HG03558 (cell line): Measurements from ENCODE around the gene SYNJ2.

ENCODE experiments used
- ATAC-seq: cut with Tn5 transposase; IDR thresholded peaks from one replicate; pipeline ENCODE4 v1.9.1; 2021; ENCODE audit warnings: moderate number of reproducible peaks; ENCODE audit not compliant: unreplicated experiment; ENCODE audit errors: extremely low read depth

Gene SYNJ2

DNA sequence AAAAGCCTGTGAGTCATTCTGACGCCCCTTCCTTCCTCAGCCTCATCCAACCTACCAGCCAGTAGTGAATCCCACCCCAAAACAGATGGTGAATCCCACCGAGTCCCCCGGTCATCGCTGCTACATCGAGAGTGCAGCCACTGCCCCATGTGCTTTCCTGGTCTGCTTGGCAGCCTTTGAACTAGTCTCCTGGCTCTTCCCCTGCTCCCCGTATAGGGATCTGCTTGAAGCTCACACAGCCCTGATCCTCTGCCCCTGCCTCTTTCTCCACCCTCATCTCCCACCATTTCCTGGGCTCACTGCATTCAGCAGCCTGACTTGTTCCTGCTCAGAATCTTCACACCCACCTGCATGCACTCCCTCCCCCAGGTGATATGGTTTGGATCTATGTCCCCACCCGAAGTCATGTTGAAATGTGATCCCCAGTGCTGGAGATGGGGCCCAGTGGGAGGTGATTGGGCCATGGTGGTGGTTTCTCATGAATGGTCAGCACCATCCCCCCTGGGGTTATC is 14.6 kb downstream of the SYNJ2 start:
- ATAC-seq = no peak

DNA sequence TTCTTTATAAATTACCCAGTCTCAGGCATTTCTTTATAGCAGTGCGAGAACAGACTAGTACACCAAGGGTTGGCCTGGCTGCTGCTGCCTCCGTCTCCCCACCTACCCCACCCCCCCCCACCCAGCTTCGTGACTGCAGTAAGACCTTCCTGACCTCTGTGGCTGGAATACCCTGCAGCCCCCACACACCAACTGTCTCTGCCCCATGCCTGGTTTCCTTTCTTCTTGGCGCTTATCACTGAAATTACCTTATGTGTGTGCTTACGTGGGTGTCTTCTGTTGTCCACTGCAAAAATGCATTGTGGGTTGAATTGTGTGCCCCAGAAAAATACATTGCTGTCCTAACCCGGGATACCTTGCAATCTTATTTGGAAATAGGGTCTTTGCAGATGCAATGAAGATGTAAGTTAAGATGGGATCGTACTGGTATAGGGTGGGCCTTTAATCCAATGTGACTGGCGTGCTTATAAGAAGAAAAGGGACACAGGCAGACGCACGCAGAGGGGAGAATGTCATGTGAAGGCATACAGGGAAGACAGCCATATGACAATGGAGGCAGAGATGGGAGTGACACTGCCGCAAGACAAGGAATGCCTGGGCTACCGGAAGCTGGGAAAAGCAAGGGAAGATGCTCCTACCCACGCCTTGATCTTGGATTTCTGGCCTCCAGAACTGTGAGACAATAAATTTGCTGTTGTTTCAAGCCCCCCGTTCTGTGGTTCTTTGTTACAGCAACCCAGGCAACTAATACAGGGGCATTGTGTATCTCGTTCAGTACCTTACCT is 15.4 kb downstream of the SYNJ2 start:
- no peak for ATAC-seq

DNA sequence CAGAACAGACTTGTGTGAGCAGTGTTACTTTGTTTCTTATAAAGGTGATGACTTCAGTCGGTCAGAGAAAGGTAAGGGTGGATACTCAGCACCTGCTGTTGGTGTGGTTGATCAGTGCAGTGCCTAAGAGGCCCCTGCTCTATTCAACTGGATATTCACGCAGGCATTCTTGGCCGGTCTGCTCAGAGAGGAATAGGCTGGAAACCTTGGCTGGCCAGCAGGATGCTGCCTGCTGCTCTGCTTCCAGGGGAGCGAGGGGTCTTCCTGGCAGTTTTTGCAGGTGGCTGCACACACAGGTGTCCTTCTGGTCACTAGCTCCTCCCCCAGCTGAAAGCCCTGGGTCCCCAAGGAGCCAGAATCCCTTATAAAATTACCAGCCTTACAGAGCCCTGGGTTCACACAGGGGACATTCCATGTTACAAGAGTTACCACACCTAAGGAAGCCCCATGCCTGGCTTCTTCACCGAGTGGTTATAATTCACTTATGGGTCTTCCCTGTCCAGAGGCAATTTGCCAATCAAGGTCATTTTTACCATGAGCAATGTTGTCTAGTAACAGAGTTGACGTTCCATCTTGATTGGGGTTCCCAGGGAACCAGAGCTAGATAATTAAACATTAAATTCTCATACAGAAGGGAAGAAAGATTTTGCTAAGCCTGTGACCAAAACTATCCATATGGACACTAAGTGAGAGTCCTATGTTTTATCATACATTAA is 16.4 kb downstream of the SYNJ2 start:
- no peak for ATAC-seq

DNA sequence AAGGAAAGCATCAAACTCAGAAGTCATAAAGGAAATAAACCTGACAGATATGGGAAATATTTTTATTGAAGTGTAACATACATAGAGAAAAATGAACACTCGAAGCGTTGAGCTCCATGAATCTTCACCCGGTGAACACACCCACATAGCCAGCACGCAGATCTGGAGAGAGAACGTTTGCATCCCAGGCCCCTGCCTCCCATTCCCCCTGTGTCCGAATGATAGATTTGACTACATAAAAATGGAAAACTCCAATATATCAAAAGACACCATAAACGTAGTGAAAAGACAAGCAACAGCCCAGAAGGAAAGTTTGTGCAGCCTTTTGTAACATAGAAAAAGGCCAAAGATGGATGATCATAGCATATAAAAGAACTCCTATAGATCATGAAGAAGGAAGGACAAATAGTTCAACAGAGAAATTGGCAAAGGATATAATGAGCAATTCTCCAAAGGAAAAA is 17.1 kb downstream of the SYNJ2 start:
- no peak for ATAC-seq

DNA sequence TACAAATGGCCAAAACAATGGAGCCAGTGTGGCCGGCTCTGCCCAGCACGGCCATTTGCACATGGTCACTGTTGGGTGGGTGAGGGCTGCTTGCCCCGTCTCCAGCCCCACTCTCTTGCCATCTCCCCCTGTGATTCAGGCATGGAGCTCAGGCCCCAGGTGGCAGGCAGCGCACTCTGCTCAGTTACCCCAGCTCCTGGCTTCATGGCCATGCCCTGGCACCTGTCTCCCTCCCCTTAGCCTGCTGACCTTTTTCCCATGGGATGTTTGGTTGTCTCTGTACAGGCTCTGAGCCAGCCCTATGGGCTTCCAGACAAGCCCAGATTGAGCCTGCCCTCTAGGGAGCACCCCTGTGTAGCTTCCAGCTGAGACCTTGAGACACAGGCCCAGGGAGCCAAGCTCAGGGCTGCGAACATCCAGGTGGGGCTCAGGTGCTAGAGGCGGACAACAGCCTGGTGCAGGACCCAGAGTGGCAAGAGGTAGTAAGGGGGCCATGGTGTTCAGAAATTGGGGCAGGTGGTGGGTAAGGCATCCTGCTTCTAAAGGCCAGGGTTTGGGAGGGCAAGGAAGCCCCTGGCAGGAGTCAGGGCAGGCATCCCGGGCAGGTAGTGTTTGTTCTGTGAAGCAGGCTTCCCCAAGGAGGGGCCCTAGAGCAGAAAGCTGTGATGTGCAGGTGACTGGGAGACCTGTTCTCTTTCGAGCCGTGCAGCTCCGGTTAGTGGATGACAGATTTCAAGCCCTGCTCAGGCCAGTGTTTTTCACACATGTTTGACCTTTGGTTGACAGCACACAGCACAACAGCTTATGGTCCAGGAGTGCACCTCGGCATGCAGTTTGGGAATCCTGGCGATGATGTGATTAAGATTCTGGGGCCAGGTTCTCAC is 17.7 kb downstream of the SYNJ2 start:
- no peak for ATAC-seq

DNA sequence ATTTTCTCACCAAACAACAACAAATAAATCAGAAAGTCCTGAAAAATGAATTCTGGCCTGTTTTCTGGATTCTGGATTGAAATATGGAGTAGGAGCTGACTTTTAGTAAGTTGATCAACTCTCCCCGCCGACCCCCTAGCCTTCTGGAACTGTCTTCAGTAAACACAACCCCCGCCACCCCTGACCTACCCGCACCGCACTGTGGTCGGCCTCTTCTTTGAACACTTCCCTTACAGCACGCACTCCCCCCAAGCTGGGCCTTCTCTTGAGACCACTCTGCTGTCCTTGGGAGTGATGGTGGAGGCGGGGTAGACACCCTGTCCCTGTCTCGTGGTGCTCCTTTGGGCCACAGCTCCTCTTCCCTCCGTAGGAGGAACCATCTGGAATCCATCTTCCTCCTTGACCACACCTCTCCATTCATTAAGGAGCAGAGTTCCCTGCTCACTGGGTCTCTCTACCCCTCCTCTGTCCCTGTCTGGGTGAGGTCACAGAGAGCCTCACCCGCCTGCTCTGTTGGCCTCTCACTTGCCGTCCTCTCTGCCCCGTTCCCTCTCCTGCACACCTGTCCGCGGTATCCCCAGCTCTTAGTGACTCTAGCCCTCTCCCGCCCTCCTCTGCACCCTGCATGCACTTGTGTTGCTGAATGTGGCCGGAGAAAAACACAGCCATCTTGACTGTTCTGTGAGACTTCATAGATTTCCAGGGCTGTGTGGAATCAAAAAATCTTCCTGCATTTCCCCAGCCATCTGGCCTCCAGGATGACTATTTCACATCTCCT is 19.1 kb downstream of the SYNJ2 start:
- no peak for ATAC-seq

DNA sequence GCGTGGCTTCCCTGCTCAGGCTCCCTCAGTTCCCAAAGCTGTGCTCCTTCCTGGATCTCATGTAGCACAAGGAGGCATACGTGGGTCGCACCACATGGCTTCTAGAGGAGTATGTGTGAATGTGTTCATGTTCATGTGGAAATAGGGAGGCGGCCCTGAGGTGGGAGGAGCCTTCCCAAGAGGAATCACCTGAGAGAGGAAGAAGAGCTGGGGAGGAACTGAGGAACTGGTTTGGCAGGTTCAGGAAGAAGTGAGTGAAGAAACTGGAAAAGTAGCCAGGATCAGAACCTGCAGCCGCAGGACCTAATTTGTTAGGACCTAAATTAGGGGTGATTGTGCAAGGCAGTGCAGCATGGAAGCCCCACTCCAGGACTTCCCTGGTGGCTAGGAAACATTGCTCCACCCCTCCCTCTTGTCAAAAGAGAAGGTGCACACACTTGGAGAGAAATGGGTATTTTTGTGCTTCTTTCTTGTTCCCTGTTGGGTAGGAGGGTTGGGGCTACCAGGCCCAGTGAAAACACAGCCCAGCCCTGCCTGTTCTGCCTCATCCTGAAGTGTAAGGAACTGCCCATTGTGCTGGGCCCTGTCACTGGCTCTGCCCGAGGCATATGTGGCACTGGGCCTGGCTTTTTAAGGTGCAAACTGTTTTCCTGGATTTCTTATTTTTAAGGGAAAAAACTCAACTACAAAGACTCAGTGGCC is 20.7 kb downstream of the SYNJ2 start:
- ATAC-seq = no peak

DNA sequence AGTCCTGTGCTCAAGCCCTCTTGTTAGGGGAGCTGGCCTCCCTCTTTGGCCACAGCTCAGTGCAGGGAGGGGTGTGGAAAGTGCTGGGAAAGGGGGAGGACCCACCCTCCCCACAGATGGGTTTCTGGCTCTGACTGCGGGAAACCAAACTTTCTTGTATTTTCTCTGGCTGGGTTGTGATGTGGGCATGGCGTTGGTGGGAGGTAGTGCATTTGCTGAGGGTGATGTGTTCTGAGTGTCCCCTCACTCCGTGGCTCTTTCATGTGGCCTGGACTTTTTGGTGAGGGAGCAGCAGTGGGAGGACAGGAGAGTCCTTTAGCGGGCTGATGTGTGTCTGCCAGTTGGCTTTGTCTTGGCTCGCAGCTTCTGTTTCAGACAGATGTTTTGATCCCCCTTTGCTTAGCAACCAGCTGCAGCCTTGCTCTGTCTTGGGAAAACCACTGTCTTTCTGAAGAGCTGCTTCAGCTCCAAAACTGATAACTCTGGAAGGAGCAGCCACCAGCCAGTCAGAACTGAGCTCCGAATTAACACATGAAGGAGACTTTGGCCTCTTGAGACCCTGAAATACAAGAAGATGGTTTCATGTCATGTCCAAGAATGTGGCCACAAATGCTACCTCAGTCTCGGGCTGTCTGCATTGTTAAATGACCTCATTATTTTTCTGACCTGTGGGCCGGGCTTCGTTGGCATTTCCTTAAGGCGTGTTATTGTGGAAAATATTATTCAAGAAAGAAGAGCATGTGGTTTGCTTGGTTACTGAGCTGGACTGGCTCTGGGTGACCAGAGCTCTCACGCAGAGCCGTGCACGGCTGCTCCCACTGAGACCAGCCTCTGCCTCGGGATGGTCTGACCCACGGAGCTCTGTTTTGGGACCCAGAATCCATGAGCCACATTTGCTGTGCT is 21.5 kb downstream of the SYNJ2 start:
- no peak for ATAC-seq

DNA sequence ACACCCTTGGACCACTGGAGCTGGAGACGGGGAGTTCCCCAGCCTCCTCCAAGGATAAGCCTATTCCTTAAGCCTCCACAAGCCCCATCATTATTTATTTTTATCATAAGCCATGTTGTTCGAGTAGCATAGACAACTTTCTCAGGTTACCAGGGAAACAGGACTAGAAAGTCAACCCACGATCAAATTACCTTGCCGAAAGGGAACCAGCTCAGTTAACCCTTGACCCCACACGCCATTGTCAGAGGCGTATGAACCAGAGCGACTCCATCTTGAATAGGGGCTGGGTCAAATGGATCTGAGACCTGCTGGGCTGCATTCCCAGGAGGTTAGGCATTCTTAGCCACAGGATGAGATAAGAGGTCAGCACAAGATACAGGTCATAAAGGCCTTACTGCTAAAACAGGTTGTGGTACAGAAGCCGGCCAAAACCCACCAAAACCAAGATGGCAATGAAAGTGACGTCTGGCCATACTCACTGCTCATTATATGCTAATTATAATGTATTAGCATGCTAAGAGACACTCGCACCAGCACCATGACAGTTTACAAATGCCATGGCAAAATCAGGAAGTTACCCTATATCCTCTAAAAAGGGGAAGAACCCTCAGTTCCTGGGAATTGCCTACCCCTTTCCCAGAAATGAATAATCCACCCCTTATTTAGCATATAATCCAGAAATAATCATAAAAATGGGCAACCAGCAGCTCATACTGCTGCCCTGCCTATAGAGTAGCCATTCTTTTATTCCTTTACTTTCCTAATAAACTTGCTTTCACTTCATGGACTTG is 22.4 kb downstream of the SYNJ2 start:
- ATAC-seq = no peak

DNA sequence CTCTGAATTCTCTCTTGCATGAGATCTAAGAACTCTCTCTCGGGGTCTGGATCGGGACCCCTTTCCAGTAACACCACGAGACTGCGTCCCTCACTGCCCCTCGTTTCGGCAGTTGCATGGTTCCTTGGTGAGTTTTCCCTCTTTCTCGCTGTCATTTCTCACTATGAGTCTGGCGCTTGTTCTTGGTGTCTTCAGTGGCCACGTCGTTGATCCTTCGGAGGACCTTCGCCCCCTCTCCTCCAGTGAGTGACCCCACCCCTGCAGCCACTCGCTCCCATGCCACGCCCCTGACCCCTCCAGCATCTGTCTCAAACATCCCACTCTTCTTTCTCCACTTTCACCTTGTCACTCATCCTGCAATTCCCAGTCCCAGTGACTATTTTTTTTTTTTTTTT is 23.0 kb downstream of the SYNJ2 start:
- ATAC-seq = no peak

DNA sequence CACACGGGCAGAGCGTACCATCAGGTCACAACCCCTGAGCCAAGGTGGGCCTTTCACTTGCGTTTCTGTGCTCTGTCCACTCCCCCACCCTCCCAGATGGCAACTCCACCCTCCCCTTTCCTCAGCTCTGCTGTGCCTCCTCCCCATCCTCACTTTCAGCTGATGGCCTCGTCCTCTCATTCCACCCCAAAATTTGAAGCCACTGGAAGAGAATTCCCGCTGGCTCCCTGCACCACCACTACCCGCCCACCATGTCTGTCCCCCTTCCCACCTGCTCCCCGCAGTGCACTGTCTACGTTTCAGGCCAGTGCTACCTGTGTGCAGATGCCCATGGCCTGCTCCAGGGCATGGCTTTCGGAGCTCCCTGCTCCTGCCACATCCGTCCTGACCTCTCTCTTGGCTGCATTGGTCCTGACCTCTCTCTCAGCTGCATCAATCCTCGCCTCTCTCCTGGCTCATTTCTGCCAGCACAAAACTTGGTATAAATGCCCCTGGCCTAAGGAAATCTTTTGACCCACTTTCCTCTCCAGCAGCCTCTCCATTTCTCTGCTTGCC is 24.0 kb downstream of the SYNJ2 start:
- no peak for ATAC-seq

DNA sequence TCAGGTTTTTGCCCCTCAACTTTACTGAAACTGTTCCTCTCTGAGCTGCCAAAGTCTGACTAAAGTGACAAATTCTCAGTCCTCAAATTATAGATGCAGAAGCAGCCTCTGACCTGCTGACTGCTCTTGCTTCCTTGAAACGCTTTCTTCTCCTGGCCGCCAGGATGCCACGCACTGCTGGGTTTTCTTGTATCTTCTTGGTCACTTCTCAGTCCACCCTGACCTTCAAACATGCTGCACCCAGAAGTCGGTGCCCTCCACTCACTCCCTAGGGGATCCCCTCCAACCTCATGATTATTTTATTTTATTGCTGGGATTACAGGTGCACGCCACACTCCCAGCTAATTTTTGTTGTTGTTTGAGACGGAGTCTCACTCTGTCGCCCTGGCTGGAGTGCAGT is 24.7 kb downstream of the SYNJ2 start:
- no peak for ATAC-seq

DNA sequence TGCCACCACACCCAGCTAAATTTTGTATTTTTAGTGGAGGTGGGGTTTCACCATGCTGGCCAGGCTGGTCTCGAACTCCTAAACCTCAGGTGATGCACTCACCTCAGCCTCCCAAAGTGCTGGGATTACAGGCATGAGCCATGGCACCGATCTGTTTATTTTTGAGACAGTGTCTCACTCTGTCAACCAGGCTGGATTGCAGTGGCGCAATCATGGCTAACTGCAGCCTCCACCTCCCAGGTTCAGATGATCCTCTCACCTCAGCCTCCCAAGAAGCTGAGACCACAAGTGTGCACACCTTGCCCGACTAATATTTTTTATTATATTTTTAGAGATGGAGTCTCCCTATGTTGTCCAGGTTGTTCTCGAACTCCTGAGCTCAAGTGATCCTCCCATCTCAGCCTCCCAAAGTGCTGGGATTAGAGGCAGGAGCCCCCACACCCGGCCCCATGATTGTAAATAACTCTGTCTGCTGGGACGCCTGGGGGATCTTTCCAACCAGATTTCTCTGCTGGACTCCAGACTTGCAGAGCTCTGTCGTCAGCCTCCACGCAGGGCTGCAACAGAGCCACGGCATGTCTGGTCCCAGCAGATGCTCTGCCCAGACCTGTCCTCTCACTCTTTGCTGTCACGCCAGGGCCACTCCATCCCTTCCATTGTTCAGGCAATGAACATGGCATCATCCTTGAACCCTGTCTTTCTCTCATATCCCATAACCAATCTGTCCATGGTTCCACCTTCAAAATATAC is 25.3 kb downstream of the SYNJ2 start:
- no peak for ATAC-seq

DNA sequence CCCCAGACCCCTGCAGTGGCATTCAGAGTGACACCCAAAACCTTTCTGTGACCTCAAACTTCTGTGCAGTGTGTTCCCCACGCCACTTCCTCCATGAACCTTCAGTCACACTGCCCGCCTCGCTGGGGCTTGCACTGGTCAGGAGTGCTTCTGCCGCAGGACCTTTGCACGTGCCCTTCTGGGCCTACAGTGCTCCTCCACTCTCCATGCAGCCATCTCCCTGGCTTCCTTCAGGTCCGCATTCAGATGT is 27.1 kb downstream of the SYNJ2 start:
- ATAC-seq = no peak

DNA sequence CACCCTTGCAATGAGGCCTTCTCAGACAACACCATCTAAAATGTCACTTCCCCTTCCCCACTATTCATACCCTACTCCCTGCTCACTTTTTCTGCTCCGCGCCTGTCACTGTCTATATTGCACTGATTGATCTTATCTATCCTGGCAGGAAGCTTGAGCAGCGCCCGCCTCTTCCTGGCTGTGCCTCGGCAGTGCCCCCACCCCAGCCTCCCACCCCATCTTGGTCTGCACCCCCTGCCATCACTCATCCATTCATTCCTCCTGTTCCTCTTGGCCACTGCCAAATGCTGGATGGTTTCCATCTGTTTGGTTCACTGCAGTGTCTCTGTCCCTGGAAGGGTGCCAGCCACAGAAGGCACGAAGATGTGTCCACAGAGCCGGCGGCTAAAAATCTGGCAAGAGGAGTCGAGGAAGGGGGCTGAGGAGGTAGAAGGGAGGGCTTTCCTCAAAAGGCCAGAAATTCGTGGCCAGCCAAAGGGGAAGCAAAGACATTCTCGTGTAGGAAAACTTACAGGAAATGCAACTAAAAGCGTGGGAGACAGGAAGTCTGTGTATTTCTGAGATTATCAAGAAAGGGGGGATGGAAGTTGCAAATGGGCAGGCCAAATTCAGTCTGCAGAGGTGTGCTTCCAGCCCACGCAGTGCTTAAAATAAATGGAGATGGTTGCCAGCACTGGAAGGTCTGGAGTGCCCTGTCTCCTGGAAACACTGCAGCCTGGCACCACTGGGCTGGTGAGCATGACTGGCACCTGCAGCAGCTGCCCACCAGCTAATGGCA is 27.6 kb downstream of the SYNJ2 start:
- no peak for ATAC-seq

DNA sequence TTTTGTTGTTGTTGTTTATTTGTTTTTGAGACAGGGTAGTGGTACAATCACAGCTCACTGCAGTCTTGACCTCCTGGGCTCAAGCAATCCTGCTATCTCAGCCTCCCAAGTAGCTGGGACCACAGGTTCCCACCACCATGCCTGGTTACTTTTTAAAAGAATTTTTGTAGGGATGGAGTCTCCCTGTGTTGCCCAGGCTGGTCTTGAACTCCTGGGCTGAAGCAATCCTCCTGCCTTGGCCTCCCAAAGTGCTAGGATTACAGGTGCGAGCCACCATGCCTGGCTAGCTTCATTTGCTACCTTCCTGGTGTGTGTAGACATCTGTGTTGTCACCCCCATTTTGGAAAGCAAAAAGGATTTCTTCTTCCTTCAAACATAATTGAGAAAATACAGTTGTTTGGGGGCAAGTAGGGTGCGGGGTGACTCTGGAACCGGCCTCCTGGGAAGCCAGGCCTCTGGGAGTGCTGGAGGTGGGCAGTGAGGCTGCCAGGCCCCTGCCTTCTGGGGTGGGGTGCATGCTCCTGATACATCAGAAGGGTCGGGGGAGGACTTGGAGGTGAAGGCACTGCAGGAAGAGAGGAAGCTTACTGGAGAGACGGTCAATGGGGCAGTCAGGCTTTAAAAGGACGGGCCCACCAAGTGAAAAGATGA is 28.4 kb downstream of the SYNJ2 start:
- no peak for ATAC-seq
